Tibial nerve (tissue), 4 donors: ENCODE measurements around the gene COL28A1.

Experiments used
- EP300 ChIP-seq, 2 donors: sonication (generic); formaldehyde crosslinking; IDR thresholded peaks; one replicate each; pipeline ENCODE4 v1.6.1; 2017; ENCODE audit warnings: antibody characterized with exemption in 2 of 2, mild to moderate bottlenecking in 1 of 2
- TF ChIP-seq, protein P1 (sequence below), 5 experiments: fragments of 200-600 bp in 3 of 5; fragments of 450-650 bp in 2 of 5; sonication (generic) in 3 of 5; IDR thresholded peaks; one replicate each; pipeline ENCODE4 v1.5.1; 2016 to 2019; ENCODE audit warnings: antibody characterized with exemption in 5 of 5, mild to moderate bottlenecking in 3 of 5, moderate library complexity in 2 of 5

DNA sequence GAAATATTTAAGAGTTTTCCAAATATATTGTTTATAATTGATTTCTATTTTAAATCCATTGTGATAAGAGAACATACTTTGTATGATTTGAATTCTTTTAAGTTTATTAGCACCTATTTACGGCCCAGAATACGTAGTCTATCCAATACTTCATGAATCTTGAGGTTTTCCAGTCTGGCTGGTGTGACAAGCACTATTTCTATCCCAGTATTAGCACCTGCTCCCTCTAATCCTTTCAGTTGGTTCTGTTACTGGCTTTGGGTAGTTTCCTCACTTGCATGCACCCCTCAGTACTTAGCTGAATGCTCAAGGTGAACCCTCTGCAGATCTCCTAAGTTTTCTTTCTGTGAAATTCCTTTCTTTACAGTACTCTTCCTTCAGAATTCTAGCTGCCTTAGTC lies 186.5 kb downstream of the COL28A1 start:
- TF ChIP-seq, protein P1, sequence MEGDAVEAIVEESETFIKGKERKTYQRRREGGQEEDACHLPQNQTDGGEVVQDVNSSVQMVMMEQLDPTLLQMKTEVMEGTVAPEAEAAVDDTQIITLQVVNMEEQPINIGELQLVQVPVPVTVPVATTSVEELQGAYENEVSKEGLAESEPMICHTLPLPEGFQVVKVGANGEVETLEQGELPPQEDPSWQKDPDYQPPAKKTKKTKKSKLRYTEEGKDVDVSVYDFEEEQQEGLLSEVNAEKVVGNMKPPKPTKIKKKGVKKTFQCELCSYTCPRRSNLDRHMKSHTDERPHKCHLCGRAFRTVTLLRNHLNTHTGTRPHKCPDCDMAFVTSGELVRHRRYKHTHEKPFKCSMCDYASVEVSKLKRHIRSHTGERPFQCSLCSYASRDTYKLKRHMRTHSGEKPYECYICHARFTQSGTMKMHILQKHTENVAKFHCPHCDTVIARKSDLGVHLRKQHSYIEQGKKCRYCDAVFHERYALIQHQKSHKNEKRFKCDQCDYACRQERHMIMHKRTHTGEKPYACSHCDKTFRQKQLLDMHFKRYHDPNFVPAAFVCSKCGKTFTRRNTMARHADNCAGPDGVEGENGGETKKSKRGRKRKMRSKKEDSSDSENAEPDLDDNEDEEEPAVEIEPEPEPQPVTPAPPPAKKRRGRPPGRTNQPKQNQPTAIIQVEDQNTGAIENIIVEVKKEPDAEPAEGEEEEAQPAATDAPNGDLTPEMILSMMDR (IDR thresholded peaks at IDR 0.05): no peak
- TF ChIP-seq EP300 (IDR thresholded peaks at IDR 0.05): no peak
